ENCODE results near the gene CEBPZOS.

Gene CEBPZOS

DNA sequence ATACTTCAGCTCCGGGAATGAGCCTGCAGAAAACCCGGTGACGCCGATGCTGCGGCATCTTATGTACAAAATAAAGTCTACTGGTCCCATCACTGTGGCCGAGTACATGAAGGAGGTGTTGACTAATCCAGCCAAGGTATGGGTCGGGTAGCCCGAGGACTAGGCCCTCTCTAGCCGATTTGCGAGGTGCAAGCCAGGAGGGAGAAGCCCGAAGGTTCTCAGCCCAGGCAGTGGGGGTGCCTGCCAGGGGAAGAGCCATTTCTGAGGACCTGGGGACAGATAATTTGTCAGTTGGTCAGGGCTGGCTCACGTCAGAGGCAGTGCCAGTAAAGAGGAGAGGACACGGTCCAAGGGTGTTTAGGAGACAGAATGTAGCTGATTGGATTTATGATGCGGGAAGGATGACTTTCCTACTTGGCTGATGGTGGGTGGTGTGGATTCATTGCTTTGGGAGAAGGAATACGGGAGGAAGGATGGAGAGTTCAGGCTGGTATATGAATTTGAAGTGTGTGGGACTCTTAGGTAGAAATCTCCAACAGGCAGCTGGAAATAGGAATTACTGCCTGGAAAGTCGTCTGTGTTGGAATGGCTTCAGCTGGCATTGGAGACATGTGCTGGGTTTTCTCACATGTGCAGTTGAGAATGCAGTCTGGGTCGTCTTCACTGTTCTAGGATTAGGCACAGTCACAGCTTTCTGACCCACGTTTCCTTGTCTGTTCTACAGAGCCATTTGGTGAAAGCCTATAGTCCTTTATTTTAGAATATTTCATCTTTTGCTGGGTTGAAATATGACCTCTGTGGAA, 36.0 kb downstream of the CEBPZOS start:
- no peak for DNase-seq (ENCODE audit: low read depth)

DNA sequence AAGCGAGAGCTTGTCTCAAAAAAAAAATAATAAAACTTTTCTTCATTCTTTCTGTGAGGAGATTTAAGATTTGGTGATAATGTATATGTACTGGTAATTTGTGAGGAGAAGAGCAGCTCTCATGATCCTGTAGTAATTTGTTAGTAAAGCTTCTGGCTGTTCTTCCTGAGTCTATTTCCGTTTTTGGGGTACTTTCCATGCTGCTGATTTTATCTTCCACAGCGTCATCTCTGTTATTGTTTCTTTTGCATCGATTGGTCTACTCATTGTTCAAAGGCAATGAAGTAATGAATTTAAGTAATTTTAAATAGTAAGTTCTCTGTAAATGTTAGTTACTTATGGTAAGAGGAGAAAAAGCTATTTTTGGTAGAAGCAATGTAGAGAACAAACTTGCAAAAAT, 47.1 kb downstream of the CEBPZOS start:
- DNase-seq (ENCODE audit: low read depth), result no peak

DNA sequence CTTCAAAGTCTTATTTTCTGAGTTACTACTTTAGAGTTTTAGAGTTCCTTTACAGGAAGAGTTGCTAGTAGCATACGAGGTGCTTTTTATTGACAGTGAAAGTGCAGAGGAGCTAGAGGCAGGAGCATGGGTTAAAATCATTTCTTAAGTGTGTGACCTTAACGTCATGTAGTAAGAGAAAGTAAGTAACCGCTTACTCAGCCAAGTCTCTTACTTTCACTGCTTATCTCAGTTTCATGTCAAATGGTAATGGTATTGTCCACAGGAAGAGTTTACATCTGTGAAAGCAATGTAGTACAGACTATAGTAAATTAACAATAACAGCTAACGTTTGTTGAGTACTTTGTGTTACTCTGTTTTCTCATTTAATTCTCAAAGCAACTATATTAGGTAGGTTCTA, 47.7 kb downstream of the CEBPZOS start:
- no peak for DNase-seq (ENCODE audit: low read depth)

DNA sequence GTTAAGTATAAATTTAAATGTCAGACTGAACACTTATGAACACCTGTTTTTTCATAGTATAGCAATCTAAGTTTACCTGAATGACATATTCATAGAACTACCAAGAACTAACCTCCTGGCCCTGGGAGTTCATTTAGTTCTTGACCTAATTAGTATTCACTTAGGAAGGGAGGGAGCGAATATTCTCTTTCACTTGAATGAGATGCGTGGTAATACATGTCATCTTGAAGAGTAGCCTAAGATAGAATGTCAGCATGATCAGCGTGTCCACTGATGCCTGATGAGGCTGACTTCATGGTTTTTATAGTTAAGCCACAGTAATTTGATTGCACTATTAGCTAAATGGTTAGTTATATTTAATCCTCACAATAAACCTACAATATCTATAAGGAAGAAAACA, 48.5 kb downstream of the CEBPZOS start:
- DNase-seq (ENCODE audit: low read depth), result no peak

DNA sequence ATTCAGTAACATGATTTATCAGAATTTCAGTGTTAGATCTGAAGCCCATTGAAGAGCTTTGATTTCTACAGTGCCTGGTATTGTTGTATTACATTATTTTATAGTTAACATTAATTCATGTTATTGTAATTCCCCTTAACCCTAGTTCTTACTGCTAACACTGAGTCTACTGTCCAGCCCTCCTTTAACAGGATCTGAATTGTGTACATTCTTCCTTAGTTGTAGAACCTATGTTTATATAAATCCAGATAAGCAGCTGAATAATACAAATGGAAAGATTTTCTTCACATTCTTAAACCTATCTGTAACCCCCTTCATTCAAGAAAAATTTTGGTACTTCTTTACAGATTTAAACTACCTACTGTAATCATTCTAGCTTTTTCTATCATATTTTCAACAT, 49.9 kb downstream of the CEBPZOS start:
- peak; percentile 32 for DNase-seq (ENCODE audit: low read depth)

DNA sequence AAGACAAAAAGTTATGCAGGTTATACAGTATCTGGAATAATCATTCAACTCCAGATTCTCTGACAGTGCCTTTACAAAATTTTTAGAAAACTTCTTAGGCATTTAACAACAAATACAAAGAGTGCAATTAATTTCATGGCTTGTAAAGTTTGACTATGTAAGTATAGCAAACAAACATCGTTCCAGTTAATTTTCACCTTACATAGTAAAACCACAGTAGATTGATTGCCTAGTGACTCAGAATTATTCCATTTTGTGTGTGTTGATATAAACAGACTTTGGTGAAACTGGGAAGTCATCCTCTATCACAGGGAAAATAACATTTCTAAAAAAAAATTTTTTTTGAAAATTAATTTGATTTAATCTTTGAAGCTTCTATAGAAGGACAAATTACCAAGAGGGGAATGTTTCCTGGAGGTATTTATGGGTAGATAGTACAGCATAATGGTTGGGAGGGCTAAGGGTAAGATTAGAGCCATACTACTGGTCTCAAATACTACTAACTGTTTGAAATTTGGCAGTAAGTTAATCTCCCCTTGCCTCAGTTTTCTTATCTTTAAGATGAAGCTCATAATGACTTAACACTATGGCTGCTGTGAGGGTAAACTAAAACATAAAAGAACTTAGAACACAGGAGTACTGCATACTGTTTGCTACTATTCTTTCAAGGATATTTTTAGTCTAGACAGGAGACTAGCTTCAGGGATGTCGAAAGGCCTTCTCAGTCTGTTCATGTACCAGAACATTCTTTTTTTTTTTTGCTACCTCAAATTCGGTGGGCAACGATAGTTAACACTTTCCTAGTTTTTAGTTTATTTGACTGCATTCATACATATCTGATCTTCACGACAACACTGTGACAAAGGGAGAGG, 54.8 kb downstream of the CEBPZOS start:
- no peak for DNase-seq (ENCODE audit: low read depth)
